ENCODE measurements around the gene NBR1.
"Not testable (repeated sequence)": the region's sequence is repeated elsewhere in the genome, so short reads cannot be mapped to it uniquely, and the experiment has no call there.

Gene NBR1

GRCh38 chr17:43170766-43171585 lies at the start of gene NBR1:
Gene NBR1, plus strand, starts transcription at chr17:43171214. Its CDS starts 4,586 bp downstream, at chr17:43175800.
- Mint-ChIP-seq H3K9me3 (no peaks in the 10 kb centered on the region), H3K4me3 (no peak within 1 kb of the TSS), H3K27me3 (no peaks in the 10 kb centered on the region), H3K4me1 (peaks cover 43% of the 10 kb centered on the region), H3K27ac (no peak within 1 kb of the TSS)
- DNase-seq = peak; percentile 95 to 99
- ATAC-seq = peak; percentile 83

- H3K4me3 Mint-ChIP-seq = peak within 1 kb of the TSS; percentile 97 to 100
- DNase-seq (peak; percentile 89 to 96), ATAC-seq (peak; percentile 99)
- no peaks in the 10 kb centered on the region for H3K27me3 Mint-ChIP-seq
- no peaks in the 10 kb centered on the region for H3K9me3 Mint-ChIP-seq
- peaks cover 52% of the 10 kb centered on the region for H3K4me1 Mint-ChIP-seq
- H3K27ac Mint-ChIP-seq = peak within 1 kb of the TSS; percentile 100
Observed at GRCh38 chr17:43125133-43125966, 45.7 kb upstream of the NBR1 start, which contains the start of gene BRCA1. Gene BRCA1, minus strand, starts transcription at chr17:43125364. Its CDS starts 1,268 bp downstream, at chr17:43124096.

- H3K9me3 Mint-ChIP-seq = no peaks in the 10 kb centered on the region
- peak; percentile 5 to 16 for DNase-seq
- H3K27me3 Mint-ChIP-seq = no peaks in the 10 kb centered on the region
- peak overlapping the region; percentile 97 to 100 for H3K4me3 Mint-ChIP-seq
- H3K4me1 Mint-ChIP-seq = peaks cover 57% of the 10 kb centered on the region
- peak overlapping the region; percentile 100 for H3K27ac Mint-ChIP-seq
- ATAC-seq = no peak
Observed at GRCh38 chr17:43125967-43126910, 44.8 kb upstream of the NBR1 start.

GRCh38 chr17:43126911-43127290 lies 44.1 kb upstream of the NBR1 start:
- H3K9me3 Mint-ChIP-seq = no peaks in the 10 kb centered on the region
- peak overlapping the region; percentile 66 to 71 for H3K4me3 Mint-ChIP-seq
- DNase-seq (no peak), ATAC-seq (no peak)
- H3K27me3 Mint-ChIP-seq = no peaks in the 10 kb centered on the region
- peak overlapping the region; percentile 80 to 91 for H3K27ac Mint-ChIP-seq
- H3K4me1 Mint-ChIP-seq = peaks cover 57% of the 10 kb centered on the region

GRCh38 chr17:43127333-43127876 lies 43.6 kb upstream of the NBR1 start:
- H3K27me3 Mint-ChIP-seq, DNase-seq, H3K9me3 Mint-ChIP-seq, ATAC-seq: not testable (repeated sequence)
- Mint-ChIP-seq H3K4me3 (peak overlapping the region; percentile 66 to 71), H3K27ac (peak overlapping the region; percentile 80 to 91), H3K4me1 (peaks cover 57% of the 10 kb centered on the region)

- Mint-ChIP-seq H3K27ac (no peak overlapping the region), H3K4me3 (no peak overlapping the region), H3K4me1 (peaks cover 45% of the 10 kb centered on the region), H3K9me3 (no peaks in the 10 kb centered on the region), H3K27me3 (no peaks in the 10 kb centered on the region)
- DNase-seq (no peak), ATAC-seq (no peak)
Observed at GRCh38 chr17:43129671-43130010, 41.4 kb upstream of the NBR1 start.

- Mint-ChIP-seq H3K27ac (no peak overlapping the region), H3K27me3 (no peaks in the 10 kb centered on the region), H3K4me1 (peaks cover 38% of the 10 kb centered on the region), H3K4me3 (no peak overlapping the region), H3K9me3 (no peaks in the 10 kb centered on the region)
- no peak for DNase-seq
- no peak for ATAC-seq
Observed at GRCh38 chr17:43132117-43132516, 38.9 kb upstream of the NBR1 start.

- DNase-seq, H3K27ac Mint-ChIP-seq, ATAC-seq, H3K27me3 Mint-ChIP-seq, H3K4me3 Mint-ChIP-seq, H3K9me3 Mint-ChIP-seq: not testable (repeated sequence)
- H3K4me1 Mint-ChIP-seq = peaks cover 25% of the 10 kb centered on the region
Observed at GRCh38 chr17:43133439-43133838, 37.6 kb upstream of the NBR1 start.

GRCh38 chr17:43134774-43135453 lies 36.1 kb upstream of the NBR1 start:
- Mint-ChIP-seq H3K27ac (no peak overlapping the region), H3K4me3 (no peak overlapping the region), H3K4me1 (peaks cover 20% of the 10 kb centered on the region), H3K27me3 (no peaks in the 10 kb centered on the region), H3K9me3 (no peaks in the 10 kb centered on the region)
- ATAC-seq (no peak), DNase-seq (no peak)

- ATAC-seq = no peak
- Mint-ChIP-seq H3K4me3 (no peak overlapping the region), H3K4me1 (peaks cover 20% of the 10 kb centered on the region)
Observed at GRCh38 chr17:43135454-43135819, 35.6 kb upstream of the NBR1 start.

GRCh38 chr17:43136574-43136973 lies 34.4 kb upstream of the NBR1 start:
- H3K27me3 Mint-ChIP-seq, H3K4me3 Mint-ChIP-seq, H3K9me3 Mint-ChIP-seq, DNase-seq, H3K27ac Mint-ChIP-seq, ATAC-seq: not testable (repeated sequence)
- H3K4me1 Mint-ChIP-seq = peaks cover 15% of the 10 kb centered on the region

More at GRCh38 chr17:43135454-43135819, 35.6 kb upstream of the NBR1 start:
- Mint-ChIP-seq H3K9me3 (no peaks in the 10 kb centered on the region), H3K27ac (no peak overlapping the region), H3K27me3 (no peaks in the 10 kb centered on the region)
- no peak for DNase-seq

GRCh38 chr17:43138531-43138930 lies 32.5 kb upstream of the NBR1 start:
- not testable (repeated sequence) for ATAC-seq, H3K27ac Mint-ChIP-seq, H3K4me3 Mint-ChIP-seq, H3K9me3 Mint-ChIP-seq, H3K27me3 Mint-ChIP-seq, DNase-seq
- H3K4me1 Mint-ChIP-seq = peaks cover 15% of the 10 kb centered on the region

- Mint-ChIP-seq H3K4me3 (no peak overlapping the region), H3K4me1 (peaks cover 11% of the 10 kb centered on the region), H3K9me3 (no peaks in the 10 kb centered on the region), H3K27ac (peak overlapping the region; percentile 18 to 94), H3K27me3 (no peaks in the 10 kb centered on the region)
- DNase-seq (no peak), ATAC-seq (no peak)
Observed at GRCh38 chr17:43140396-43141332, 30.4 kb upstream of the NBR1 start.
